ENCODE results near the gene GRB10. TPM values are rescaled to one million over a fixed set of nuclear protein-coding genes. Genes with fewer than 3 reads are reported as not detected.

Gene GRB10
- 48.6 TPM for total RNA-seq

GRCh38 chr7:50782375-50783208 lies at the start of gene GRB10:
GRB10 (minus strand) TSS chr7:50782896; CDS start chr7:50732322, 50,574 bp downstream.
- Histone ChIP-seq H3K27me3 (no peaks in the 10 kb centered on the region), H3K36me3 (no peaks in the 10 kb centered on the region), H3K27ac (no peak within 1 kb of the TSS), H3K4me3 (peak within 1 kb of the TSS; percentile 38 to 45), H3K9me3 (no peaks in the 10 kb centered on the region), H3K4me1 (peaks cover 37% of the 10 kb centered on the region)
- intact Hi-C loops (cut with DNase I): loop anchor here (10.0 kb wide), 1 partner anchor 308 kb away; no protein-coding TSS in a partner anchor
- DNase-seq (ENCODE audit: extremely low spot score in 2 of 2): no peak
- no peak for TF ChIP-seq POLR2AphosphoS5 (IDR thresholded peaks at IDR 0.05; ENCODE audit: insufficient read depth in 1 of 2, low read depth in 1 of 2)
- TF ChIP-seq POLR2A (IDR thresholded peaks at IDR 0.05): no peak
- TF ChIP-seq CTCF (IDR thresholded peaks at IDR 0.05): no peak

GRCh38 chr7:50828801-50829200 lies 46.1 kb upstream of the GRB10 start:
- no peaks in the 10 kb centered on the region for H3K4me1 ChIP-seq
- intact Hi-C loops (cut with DNase I): no loop called here
- DNase-seq (ENCODE audit: extremely low spot score in 2 of 2): no peak
- no peaks in the 10 kb centered on the region for H3K27me3 ChIP-seq
- H3K9me3 ChIP-seq: no peaks in the 10 kb centered on the region
- TF ChIP-seq CTCF (IDR thresholded peaks at IDR 0.05) (no peak), POLR2AphosphoS5 (IDR thresholded peaks at IDR 0.05; ENCODE audit: insufficient read depth in 1 of 2, low read depth in 1 of 2) (no peak), POLR2A (IDR thresholded peaks at IDR 0.05) (no peak)
- no peaks in the 10 kb centered on the region for H3K36me3 ChIP-seq
- no peak overlapping the region for H3K4me3 ChIP-seq
- H3K27ac ChIP-seq: no peak overlapping the region

GRCh38 chr7:50828116-50828515 lies 45.4 kb upstream of the GRB10 start:
- TF ChIP-seq POLR2A (IDR thresholded peaks at IDR 0.05): no peak
- TF ChIP-seq POLR2AphosphoS5 (IDR thresholded peaks at IDR 0.05; ENCODE audit: insufficient read depth in 1 of 2, low read depth in 1 of 2): no peak
- TF ChIP-seq CTCF (IDR thresholded peaks at IDR 0.05): no peak
- Histone ChIP-seq H3K36me3 (no peaks in the 10 kb centered on the region), H3K27ac (no peak overlapping the region), H3K4me1 (no peaks in the 10 kb centered on the region), H3K9me3 (no peaks in the 10 kb centered on the region), H3K27me3 (no peaks in the 10 kb centered on the region), H3K4me3 (no peak overlapping the region)
- no peak for DNase-seq (ENCODE audit: extremely low spot score in 2 of 2)
- intact Hi-C loops (cut with DNase I): no loop called here

GRCh38 chr7:50827281-50827680 lies 44.6 kb upstream of the GRB10 start:
- TF ChIP-seq POLR2AphosphoS5 (IDR thresholded peaks at IDR 0.05; ENCODE audit: insufficient read depth in 1 of 2, low read depth in 1 of 2) (no peak), POLR2A (IDR thresholded peaks at IDR 0.05) (no peak), CTCF (IDR thresholded peaks at IDR 0.05) (no peak)
- H3K4me1 ChIP-seq: no peaks in the 10 kb centered on the region
- no peak for DNase-seq (ENCODE audit: extremely low spot score in 2 of 2)
- no peak overlapping the region for H3K27ac ChIP-seq
- H3K36me3 ChIP-seq: no peaks in the 10 kb centered on the region
- intact Hi-C loops (cut with DNase I): no loop called here
- H3K9me3 ChIP-seq: no peaks in the 10 kb centered on the region
- H3K27me3 ChIP-seq: no peaks in the 10 kb centered on the region
- H3K4me3 ChIP-seq: no peak overlapping the region
